A549 (cell line): Measurements from ENCODE around the gene GNB1L. TPM values are rescaled to one million over a fixed set of nuclear protein-coding genes. Genes with fewer than 3 reads are reported as not detected.

Experiments used
- ATAC-seq, 2 experiments: fragments of 200-7000 bp in 1 of 2; fragments of >200 bp in 1 of 2; cut with Nextera tagmentation in 1 of 2; cut with Tn5 transposase in 1 of 2; 3 replicates each; pipeline versions ENCODE4 v1.8.0 to v1.9.1; 2018 to 2020; ENCODE audit warnings: mild to moderate bottlenecking in 1 of 2, moderate library complexity in 1 of 2
- CTCF ChIA-PET: fragments of 300-600 bp; sonication (Branson Sonifier 250); formaldehyde crosslinking; extraction: SDS; loops from one replicate; lab custom pipeline; 2021; ENCODE audit warnings: antibody characterized with exemption, inconsistent platforms; lab: Yijun Ruan, JAX
- POLR2A ChIA-PET: fragments of 350-600 bp; formaldehyde crosslinking; extraction: SDS; loops from one replicate; lab custom pipeline; 2021; ENCODE audit warnings: antibody characterized with exemption, inconsistent platforms; lab: Yijun Ruan, JAX
- DNase-seq, 2 experiments: peaks; one replicate each; pipeline versions ENCODE4 v3.0.0 to v3.0.0-alpha.2; 2011 to 2016; ENCODE audit warnings: low read depth in 1 of 2, low spot score in 1 of 2
- FAIRE-seq: peaks from 2 replicates; lab custom pipeline; 2011; peaks lifted over from hg19 to GRCh38; lab: Jason Lieb, UNC
- H3K27ac ChIP-seq, 2 experiments: fragments of >200 bp; sonication (Bioruptor Twin); formaldehyde crosslinking; 3 replicates each; pipeline ENCODE4 v1.5.1; 2016 to 2017
- H3K4me1 ChIP-seq: fragments of >200 bp; sonication (Bioruptor Twin); formaldehyde crosslinking; 3 replicates; pipeline ENCODE4 v1.6.1; 2016
- H3K4me2 ChIP-seq: fragments of >200 bp; sonication (Bioruptor Twin); formaldehyde crosslinking; 3 replicates; pipeline ENCODE4 v1.6.1; 2016
- H3K4me3 ChIP-seq: fragments of >200 bp; sonication (Bioruptor Twin); formaldehyde crosslinking; 3 replicates; pipeline ENCODE4 v1.5.1; 2016
- H3K9me3 ChIP-seq: fragments of >200 bp; sonication (Bioruptor Twin); formaldehyde crosslinking; 3 replicates; pipeline ENCODE4 v1.6.1; 2016
- FOSB ChIP-seq: fragments of 250-450 bp; sonication (Bioruptor Pico); IDR thresholded peaks from 2 replicates; pipeline ENCODE4 v1.5.0; 2020; ENCODE audit warnings: mild to moderate bottlenecking, moderate library complexity
- JUN ChIP-seq, 2 experiments: fragments of >200 bp; sonication (Bioruptor Twin); formaldehyde crosslinking; IDR thresholded peaks; 2 replicates in 1 of 2; 3 replicates in 1 of 2; pipeline ENCODE4 v1.6.1; 2016 to 2017
- KDM5A ChIP-seq: fragments of 200-600 bp; sonication (generic); IDR thresholded peaks from 2 replicates; pipeline ENCODE4 v1.6.1; 2016; ENCODE audit warnings: antibody characterized with exemption, mild to moderate bottlenecking
- MAFK ChIP-seq: fragments of 450-650 bp; IDR thresholded peaks from 2 replicates; pipeline ENCODE4 v1.6.1; 2014; ENCODE audit not compliant: partially characterized antibody
- NFE2L2 ChIP-seq: fragments of 150-350 bp; conservative IDR thresholded peaks from 2 replicates; pipeline ENCODE4 v1.6.1; 2014; ENCODE audit warnings: low read length
- NR3C1 ChIP-seq: fragments of >200 bp; sonication (Bioruptor Twin); formaldehyde crosslinking; IDR thresholded peaks from 3 replicates; pipeline ENCODE4 v1.6.1; 2017
- RCOR1 ChIP-seq: fragments of 150-350 bp; IDR thresholded peaks from 2 replicates; pipeline ENCODE4 v1.6.1; 2014; ENCODE audit warnings: antibody characterized with exemption, low read length, low read depth
- ZSCAN20 ChIP-seq: fragments of 250-450 bp; sonication (Bioruptor Pico); IDR thresholded peaks from 2 replicates; pipeline ENCODE4 v1.8.0; 2022; ENCODE audit warnings: mild to moderate bottlenecking, moderate library complexity
- WGBS: methylation state at CpG from one replicate; pipeline ENCODE4 v1.1.6; 2017; ENCODE audit errors: missing lambda C conversion rate; 5-methylcytosine and 5-hydroxymethylcytosine counted together
- polyA plus RNA-seq, 4 experiments: library from polyadenylated mRNA; depleted of rRNA in 3 of 4; stranded (reverse); fragments of >200 nt; fragmentation: RNase III in 1 of 4; extraction: RNeasy Plus Mini Kit Qiagen cat#74134 plus additional on column Dnase treatment in 1 of 4; gene quantifications; 2 replicates in 3 of 4; 3 replicates in 1 of 4; pipeline ENCODE4 v1.2.3, GENCODE V29; 2011 to 2017
- TF ChIP-seq, protein P1 (sequence below): fragments of >200 bp; sonication (Bioruptor Twin); formaldehyde crosslinking; IDR thresholded peaks from 3 replicates; pipeline ENCODE4 v1.6.1; 2016
- TF ChIP-seq, protein P2 (sequence below): IDR thresholded peaks from 2 replicates; pipeline ENCODE4 v1.6.1; 2012
- TF ChIP-seq, protein P3 (sequence below): fragments of >200 bp; sonication (Bioruptor Twin); formaldehyde crosslinking; IDR thresholded peaks from 3 replicates; pipeline ENCODE4 v1.5.1; 2016
- TF ChIP-seq, protein P4 (sequence below): IDR thresholded peaks from 2 replicates; pipeline ENCODE4 v1.6.1; 2012
- TF ChIP-seq, protein P5 (sequence below): IDR thresholded peaks from 2 replicates; pipeline ENCODE4 v1.6.1; 2012; ENCODE audit warnings: low read depth, borderline replicate concordance

Gene GNB1L
- polyA plus RNA-seq, 2 of the 4 experiments (the other 2 are of a cell fraction), result 1.8 to 10.3 TPM

DNA sequence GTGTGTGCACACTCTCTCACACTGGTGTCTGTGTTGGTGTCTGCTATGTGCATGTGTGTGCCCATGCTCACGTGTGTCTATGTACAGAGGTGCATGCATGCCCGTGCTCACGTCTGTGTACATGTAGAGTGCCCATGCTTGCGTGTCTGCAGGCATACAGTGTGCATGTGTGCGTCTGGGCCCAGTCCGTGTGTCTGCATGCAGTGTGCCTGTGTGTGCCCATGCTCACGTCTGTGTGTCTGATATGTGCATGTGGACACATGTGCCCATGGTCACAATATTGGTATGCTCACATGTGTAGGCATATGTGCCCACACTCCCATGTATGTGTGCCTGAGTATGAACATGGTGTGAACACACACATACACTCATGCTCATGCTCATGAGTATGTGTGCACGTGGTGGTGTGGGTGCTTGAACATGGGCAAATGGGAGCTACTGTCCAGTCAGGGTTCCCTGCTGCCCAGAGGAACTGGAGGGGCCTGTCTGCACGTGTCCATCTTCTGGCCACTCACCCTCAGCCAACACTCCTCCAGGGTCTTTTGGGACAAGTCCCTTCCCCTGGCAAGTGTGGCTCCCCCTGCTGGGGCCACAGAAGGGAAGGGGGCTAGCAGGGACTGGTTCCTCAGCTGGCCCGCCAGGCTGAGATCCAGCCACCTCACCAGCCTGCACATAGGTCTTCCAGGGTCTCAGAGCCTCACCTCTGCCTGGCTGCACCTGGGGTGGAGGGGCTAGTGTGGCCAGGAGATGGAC is 101.4 kb downstream of the GNB1L start:
- WGBS, result 82% methylated on average over 7 of the region's 10 CpGs
- Histone ChIP-seq H3K4me2 (no peak overlapping the region), H3K4me1 (peaks cover 23% of the 10 kb centered on the region), H3K9me3 (no peaks in the 10 kb centered on the region), H3K27ac (no peak overlapping the region), H3K4me3 (no peak overlapping the region)
- DNase-seq (no peak), FAIRE-seq (no peak), ATAC-seq (no peak)
- ChIA-PET CTCF (interaction anchor here (0.8 to 6.0 kb wide), 3 partner anchors 11 to 195 kb away, joined by 3 to 44 read pairs (median 5); no protein-coding TSS in a partner anchor), POLR2A (no interaction called here)
- TF ChIP-seq KDM5A (no peak), JUN (IDR thresholded peaks at IDR 0.05) (no peak), ZSCAN20 (CRISPR knock-in tag) (no peak)
- TF ChIP-seq, protein P1, sequence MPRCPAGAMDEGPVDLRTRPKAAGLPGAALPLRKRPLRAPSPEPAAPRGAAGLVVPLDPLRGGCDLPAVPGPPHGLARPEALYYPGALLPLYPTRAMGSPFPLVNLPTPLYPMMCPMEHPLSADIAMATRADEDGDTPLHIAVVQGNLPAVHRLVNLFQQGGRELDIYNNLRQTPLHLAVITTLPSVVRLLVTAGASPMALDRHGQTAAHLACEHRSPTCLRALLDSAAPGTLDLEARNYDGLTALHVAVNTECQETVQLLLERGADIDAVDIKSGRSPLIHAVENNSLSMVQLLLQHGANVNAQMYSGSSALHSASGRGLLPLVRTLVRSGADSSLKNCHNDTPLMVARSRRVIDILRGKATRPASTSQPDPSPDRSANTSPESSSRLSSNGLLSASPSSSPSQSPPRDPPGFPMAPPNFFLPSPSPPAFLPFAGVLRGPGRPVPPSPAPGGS, result no peak
- TF ChIP-seq, protein P2, sequence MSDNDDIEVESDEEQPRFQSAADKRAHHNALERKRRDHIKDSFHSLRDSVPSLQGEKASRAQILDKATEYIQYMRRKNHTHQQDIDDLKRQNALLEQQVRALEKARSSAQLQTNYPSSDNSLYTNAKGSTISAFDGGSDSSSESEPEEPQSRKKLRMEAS, result no peak
- TF ChIP-seq, protein P3, sequence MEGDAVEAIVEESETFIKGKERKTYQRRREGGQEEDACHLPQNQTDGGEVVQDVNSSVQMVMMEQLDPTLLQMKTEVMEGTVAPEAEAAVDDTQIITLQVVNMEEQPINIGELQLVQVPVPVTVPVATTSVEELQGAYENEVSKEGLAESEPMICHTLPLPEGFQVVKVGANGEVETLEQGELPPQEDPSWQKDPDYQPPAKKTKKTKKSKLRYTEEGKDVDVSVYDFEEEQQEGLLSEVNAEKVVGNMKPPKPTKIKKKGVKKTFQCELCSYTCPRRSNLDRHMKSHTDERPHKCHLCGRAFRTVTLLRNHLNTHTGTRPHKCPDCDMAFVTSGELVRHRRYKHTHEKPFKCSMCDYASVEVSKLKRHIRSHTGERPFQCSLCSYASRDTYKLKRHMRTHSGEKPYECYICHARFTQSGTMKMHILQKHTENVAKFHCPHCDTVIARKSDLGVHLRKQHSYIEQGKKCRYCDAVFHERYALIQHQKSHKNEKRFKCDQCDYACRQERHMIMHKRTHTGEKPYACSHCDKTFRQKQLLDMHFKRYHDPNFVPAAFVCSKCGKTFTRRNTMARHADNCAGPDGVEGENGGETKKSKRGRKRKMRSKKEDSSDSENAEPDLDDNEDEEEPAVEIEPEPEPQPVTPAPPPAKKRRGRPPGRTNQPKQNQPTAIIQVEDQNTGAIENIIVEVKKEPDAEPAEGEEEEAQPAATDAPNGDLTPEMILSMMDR, result no peak

DNA sequence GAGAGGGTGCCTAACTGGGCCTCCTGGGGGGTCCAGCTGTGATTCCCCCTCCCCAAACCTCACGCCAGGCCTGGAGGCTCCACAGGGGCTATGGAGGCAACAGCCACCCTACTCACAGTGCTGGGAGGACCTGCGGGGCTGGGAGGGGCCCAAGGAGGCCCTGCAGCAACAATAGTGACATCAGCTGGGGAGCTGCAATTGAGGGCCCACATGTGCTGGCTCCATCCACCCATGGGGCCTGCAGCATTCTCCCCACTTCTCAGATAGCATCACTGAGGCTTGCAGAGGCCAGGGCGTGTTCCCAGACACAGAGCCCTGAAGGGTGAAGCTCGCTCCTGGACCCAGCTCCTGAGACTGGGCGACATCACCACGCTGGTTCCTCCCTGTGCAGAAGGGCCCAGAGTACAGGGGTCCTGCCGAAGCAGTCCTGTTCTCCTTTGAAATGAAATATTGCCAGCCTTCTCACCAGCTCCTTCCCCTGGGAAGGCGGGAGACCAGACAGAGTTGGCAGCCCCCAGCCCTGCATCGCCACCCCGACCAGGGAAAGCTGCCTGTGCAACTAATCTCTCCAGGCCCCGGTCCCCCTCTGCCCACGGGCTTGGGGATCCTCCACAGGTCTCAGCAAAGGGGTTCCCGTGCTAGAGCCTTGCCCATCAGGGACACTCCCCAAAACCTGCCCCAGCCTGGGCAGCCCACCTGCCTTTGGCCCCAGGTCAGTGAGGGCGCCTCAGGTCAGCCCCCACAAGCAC is 103.0 kb downstream of the GNB1L start:
- Histone ChIP-seq H3K4me3 (no peak overlapping the region), H3K4me1 (peaks cover 18% of the 10 kb centered on the region), H3K9me3 (no peaks in the 10 kb centered on the region), H3K27ac (peak overlapping the region; percentile 46 to 82; a peak in 4 of 6 replicates), H3K4me2 (peak overlapping the region; percentile 59)
- ChIA-PET POLR2A (no interaction called here), CTCF (interaction anchor here (0.9 to 6.0 kb wide), 4 partner anchors 9 to 159 kb away, joined by 3 to 44 read pairs (median 6); no protein-coding TSS in a partner anchor)
- 72% methylated on average over 4 of the region's 14 CpGs for WGBS
- ATAC-seq (peak in 1 of 2 experiments; percentile 19; a peak in 3 of 6 replicates), DNase-seq (no peak), FAIRE-seq (no peak)
- TF ChIP-seq RCOR1 (no peak), KDM5A (no peak), FOSB (CRISPR knock-in tag) (no peak)
- TF ChIP-seq, protein P4, sequence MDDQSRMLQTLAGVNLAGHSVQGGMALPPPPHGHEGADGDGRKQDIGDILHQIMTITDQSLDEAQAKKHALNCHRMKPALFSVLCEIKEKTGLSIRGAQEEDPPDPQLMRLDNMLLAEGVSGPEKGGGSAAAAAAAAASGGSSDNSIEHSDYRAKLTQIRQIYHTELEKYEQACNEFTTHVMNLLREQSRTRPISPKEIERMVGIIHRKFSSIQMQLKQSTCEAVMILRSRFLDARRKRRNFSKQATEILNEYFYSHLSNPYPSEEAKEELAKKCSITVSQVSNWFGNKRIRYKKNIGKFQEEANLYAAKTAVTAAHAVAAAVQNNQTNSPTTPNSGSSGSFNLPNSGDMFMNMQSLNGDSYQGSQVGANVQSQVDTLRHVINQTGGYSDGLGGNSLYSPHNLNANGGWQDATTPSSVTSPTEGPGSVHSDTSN, result no peak
- TF ChIP-seq, protein P1, result no peak

DNA sequence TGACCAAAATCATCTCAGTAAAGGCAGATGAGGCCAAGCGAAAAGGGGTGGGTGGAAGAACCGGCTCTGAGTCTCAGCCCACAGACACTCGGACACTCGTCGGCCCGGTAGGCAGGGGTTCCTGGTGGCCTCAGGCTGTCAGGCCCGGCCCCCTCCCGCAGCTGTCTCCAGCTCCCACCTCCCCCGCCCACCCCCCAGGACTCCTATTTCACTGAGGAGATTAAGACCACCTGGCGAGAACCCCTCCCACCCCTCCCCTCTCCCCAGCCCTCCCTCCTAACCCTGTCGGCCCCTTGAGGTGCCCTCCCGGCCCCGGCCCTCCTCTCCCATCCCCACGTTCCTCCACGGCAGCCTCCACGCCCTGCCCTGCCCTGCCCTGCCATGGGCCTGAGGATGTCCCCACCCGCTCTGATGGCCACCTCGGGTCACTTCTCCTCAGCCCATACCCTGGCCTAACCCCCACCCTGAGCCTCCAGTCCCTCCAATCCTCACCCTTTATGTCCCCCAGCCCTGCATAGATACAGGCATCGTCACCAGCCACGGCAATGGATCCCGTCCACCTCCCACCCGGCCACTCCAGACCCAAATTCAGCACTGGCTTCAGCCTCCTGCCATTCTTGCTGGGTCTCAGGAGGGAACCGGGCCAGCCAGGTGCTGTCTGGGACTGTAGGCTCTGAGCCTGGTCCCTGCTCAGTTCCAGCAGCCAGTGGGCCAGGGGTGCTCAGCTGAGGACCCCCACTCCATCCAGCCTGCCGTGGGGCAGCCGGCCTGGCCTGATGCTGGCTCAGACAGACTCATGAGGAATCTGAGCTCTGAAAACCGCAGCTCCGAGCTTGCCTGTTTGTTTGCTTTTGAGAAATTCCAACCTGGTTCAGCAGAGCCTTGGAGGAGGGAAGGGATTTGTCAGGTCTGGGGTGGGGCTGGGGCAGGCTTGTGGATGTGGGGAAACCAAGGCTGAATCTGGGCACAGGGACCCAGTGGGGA is 103.9 kb downstream of the GNB1L start:
- FAIRE-seq, result no peak
- DNase-seq, result peak in 1 of 2 experiments; percentile 34
- TF ChIP-seq MAFK (no peak), NR3C1 (no peak), NFE2L2 (no peak)
- TF ChIP-seq, protein P5, sequence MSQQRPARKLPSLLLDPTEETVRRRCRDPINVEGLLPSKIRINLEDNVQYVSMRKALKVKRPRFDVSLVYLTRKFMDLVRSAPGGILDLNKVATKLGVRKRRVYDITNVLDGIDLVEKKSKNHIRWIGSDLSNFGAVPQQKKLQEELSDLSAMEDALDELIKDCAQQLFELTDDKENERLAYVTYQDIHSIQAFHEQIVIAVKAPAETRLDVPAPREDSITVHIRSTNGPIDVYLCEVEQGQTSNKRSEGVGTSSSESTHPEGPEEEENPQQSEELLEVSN, result no peak
- WGBS, result 60% methylated on average over 10 of the region's 27 CpGs
- Histone ChIP-seq H3K9me3 (no peaks in the 10 kb centered on the region), H3K27ac (peak overlapping the region; percentile 46 to 82; a peak in 5 of 6 replicates), H3K4me2 (peak overlapping the region; percentile 59), H3K4me3 (no peak overlapping the region), H3K4me1 (peaks cover 18% of the 10 kb centered on the region)
- CTCF ChIA-PET, result interaction anchor here (0.6 to 6.0 kb wide), 3 partner anchors 20 to 160 kb away, joined by 3 to 44 read pairs (median 7); no protein-coding TSS in a partner anchor
- peak in 1 of 2 experiments; percentile 65; a peak in 3 of 6 replicates for ATAC-seq
- POLR2A ChIA-PET, result no interaction called here
